Subcutaneous abdominal adipose tissue (tissue), 5 donors: Measurements from ENCODE around the gene ARMC12.

Experiments
- H3K27ac ChIP-seq: one replicate; pipeline ENCODE4 v1.7.0; 2013; ENCODE audit warnings: low read depth, mild to moderate bottlenecking, inconsistent platforms, low read length, moderate library complexity
- H3K27me3 ChIP-seq, 5 donors: one replicate each; pipeline ENCODE4 v1.7.0; 2013; ENCODE audit warnings: low read length in 5 of 5, inconsistent platforms in 1 of 5; ENCODE audit not compliant: control insufficient read depth in 5 of 5, insufficient read depth in 4 of 5
- H3K36me3 ChIP-seq, 5 donors: one replicate each; pipeline ENCODE4 v1.7.0; 2013; ENCODE audit warnings: low read length in 5 of 5; ENCODE audit not compliant: control insufficient read depth in 5 of 5, insufficient read depth in 5 of 5
- H3K4me1 ChIP-seq, 5 donors: one replicate each; pipeline ENCODE4 v1.7.0; 2013; ENCODE audit warnings: low read length in 5 of 5, mild to moderate bottlenecking in 3 of 5, moderate library complexity in 1 of 5; ENCODE audit not compliant: control insufficient read depth in 5 of 5, insufficient read depth in 5 of 5
- H3K4me3 ChIP-seq, 5 donors: one replicate each; pipeline ENCODE4 v1.7.0; 2013; ENCODE audit warnings: low read length in 5 of 5, low read depth in 1 of 5
- H3K9ac ChIP-seq, 5 donors: one replicate each; pipeline ENCODE4 v1.7.0; 2013; ENCODE audit warnings: low read length in 5 of 5, mild to moderate bottlenecking in 4 of 5, moderate library complexity in 3 of 5
- H3K9me3 ChIP-seq, 5 donors: one replicate each; pipeline ENCODE4 v1.7.0; 2013; ENCODE audit warnings: low read length in 5 of 5; ENCODE audit not compliant: control insufficient read depth in 5 of 5
- donor health status: healthy.
- donor health status: healthy.
- donor health status: healthy.
- donor health status: healthy.
- donor health status: healthy.

ARMC12 gene

GRCh38 chr6:35703554-35703953, 33.3 kb upstream of the ARMC12 start:
- Histone ChIP-seq H3K27ac (no peak overlapping the region), H3K9ac (no peak overlapping the region), H3K4me3 (no peak overlapping the region), H3K36me3 (no peaks in the 10 kb centered on the region), H3K27me3 (no peaks in the 10 kb centered on the region), H3K4me1 (peaks cover 0 to 3% (median 0%) of the 10 kb centered on the region in 5 donors), H3K9me3 (peaks cover 0 to 4% (median 4%) of the 10 kb centered on the region in 5 donors)

DNA sequence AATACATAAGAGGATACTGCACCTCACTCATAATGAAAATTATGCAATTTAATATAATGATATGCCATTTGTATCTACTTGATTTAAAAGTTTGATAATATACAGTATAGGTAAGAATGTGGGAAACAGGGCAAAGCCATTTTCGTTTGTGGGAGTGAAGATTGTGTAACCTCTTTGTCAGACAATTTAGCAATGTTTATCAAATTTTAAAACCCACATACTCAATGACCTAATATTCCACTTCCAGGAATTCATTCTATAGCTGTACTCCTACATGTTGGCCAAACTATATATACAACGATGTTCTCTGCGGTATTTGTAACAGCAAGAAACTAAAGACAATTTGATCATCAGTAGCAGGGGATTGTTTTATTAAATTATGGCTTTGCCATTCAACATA, 30.4 kb upstream of the ARMC12 start:
- H3K4me1 ChIP-seq: no peaks in the 10 kb centered on the region
- no peak overlapping the region for H3K27ac ChIP-seq
- no peak overlapping the region for H3K4me3 ChIP-seq
- no peak overlapping the region for H3K9ac ChIP-seq
- H3K9me3 ChIP-seq: peaks cover 0 to 4% (median 4%) of the 10 kb centered on the region in 5 donors
- no peaks in the 10 kb centered on the region for H3K27me3 ChIP-seq
- H3K36me3 ChIP-seq: no peaks in the 10 kb centered on the region

DNA sequence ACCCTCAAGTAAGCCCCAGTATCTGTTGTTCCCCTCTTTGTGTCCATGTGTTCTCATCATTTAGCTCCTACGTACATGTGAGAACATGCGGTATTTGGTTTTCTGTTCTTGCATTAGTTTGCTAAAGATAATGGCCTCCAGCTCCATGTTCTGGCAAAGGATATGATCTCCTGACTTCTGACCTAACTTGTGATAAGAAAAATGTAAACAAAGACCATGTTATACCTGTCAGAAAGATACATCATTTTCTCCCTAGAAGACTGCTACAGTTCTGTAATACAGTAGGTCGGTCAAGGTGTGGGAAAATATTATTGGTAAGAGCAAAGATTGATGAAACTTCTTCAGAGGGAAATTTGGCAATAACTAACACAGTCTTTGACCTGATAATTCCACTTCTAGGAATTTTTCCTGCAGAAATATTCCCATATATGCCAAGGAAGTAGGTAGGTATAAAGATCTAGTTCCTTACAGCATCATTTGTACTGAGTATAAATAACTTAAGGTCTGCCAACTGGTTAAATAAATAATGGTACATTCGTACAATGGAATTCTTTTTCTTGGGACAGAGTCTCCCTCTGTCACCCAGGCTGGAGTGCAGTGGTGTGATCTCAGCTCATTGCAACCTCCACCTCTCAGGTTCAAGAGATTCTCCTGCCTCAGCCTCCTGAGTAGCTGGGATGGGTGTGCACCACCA, 29.0 kb upstream of the ARMC12 start:
- Histone ChIP-seq H3K4me1 (no peaks in the 10 kb centered on the region), H3K36me3 (no peaks in the 10 kb centered on the region), H3K27me3 (no peaks in the 10 kb centered on the region), H3K4me3 (no peak overlapping the region), H3K9ac (no peak overlapping the region), H3K27ac (no peak overlapping the region), H3K9me3 (peaks cover 0 to 4% (median 4%) of the 10 kb centered on the region in 5 donors)

DNA sequence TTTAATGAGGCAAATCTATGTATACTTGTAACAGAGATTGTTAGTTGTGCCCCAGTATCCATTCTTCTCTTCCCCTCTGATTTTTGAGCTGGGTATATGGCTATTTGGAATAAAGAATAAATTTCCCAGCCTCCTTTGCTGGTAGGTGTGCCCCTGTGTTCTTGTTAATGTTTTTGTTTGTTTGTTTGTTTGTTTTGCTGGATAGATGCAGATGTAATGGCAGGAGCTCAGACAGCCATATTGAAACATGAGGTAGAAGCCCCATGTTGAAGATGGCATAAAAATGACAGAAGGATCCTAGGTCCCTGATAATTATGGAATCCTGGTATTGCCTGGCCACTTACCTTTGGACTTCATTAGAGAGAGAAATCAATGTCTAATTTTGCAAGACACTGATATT, 28.2 kb upstream of the ARMC12 start:
- Histone ChIP-seq H3K36me3 (no peaks in the 10 kb centered on the region), H3K9me3 (peaks cover 0 to 3% (median 2%) of the 10 kb centered on the region in 5 donors), H3K4me3 (no peak overlapping the region), H3K9ac (no peak overlapping the region), H3K27me3 (no peaks in the 10 kb centered on the region), H3K27ac (no peak overlapping the region), H3K4me1 (no peaks in the 10 kb centered on the region)

DNA sequence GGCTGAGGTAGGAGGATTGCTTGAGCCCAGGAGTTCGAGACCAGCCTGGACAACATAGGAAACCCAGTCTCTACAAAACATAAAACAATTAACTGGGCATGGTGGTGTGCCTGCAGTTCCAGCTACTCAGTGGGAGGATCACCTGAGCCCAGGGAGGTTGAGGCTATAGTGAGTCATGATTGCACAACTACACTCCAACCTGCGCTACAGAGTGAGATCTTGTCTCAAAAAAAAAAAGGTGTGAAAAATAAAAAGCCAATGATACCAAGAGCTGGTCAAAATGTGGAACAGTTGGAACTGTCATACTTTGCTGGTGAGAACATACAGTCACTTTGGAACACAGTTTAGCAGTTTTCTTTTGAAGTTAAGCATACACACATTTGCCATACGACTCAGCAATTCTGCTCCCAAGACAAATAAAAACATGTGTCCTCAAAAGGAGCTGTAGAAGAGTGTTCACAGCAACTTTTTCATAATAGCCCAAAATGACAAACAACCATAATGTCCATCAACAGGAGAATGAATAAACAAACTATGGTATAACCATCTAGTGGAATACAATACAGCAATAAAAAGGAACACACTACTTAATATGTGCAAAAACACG, 26.5 kb upstream of the ARMC12 start:
- H3K4me3 ChIP-seq: no peak overlapping the region
- H3K27me3 ChIP-seq: no peaks in the 10 kb centered on the region

GRCh38 chr6:35711731-35712130, 25.1 kb upstream of the ARMC12 start:
- H3K36me3 ChIP-seq: no peaks in the 10 kb centered on the region
- no peaks in the 10 kb centered on the region for H3K27me3 ChIP-seq
- H3K4me1 ChIP-seq: peaks cover 0 to 2% (median 0%) of the 10 kb centered on the region in 5 donors
- H3K9me3 ChIP-seq: no peaks in the 10 kb centered on the region
- no peak overlapping the region for H3K27ac ChIP-seq
- H3K4me3 ChIP-seq: no peak overlapping the region
- H3K9ac ChIP-seq: no peak overlapping the region

More for the DNA sequence above, 26.5 kb upstream of the ARMC12 start:
- Histone ChIP-seq H3K36me3 (no peaks in the 10 kb centered on the region), H3K9ac (no peak overlapping the region), H3K27ac (no peak overlapping the region), H3K9me3 (no peaks in the 10 kb centered on the region), H3K4me1 (no peaks in the 10 kb centered on the region)

DNA sequence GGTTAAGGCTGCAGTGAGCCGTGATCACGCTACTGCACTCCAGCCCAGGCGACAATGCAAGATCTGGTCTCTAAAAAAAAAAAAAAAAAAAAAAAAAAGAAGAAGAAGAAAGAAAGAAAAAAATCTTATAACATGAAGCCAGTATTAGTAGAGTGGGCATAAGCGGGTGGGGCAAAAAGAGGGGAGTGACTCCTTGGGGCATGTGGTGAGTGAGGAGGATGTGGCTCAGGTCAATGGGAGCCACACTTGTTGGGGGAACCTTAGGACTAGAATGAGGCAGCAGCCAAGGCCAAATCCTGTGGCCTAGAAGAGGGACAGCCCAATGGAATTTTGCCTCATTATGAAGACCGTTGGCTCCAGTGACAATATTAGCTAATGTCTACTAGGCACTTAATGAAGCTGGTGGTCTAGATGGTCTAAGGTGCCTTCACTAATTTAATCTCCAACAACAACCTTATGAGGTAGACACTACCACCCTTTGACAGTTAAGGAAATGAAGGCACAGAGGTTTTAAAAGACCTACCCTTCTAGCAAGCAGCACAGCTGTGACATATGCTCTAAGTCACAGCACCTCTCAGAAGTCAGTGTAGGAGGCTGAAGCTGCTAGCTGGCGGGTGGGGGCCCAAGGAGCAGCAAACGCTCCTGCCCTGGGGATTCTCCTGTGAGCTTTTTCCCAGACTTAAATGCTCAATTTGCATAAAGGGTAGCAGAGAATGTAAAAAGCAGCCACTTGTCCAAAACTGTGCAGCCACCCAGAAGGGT, 23.6 kb upstream of the ARMC12 start:
- Histone ChIP-seq H3K27me3 (no peaks in the 10 kb centered on the region), H3K4me1 (peaks cover 2 to 17% (median 5%) of the 10 kb centered on the region in 5 donors), H3K27ac (no peak overlapping the region), H3K36me3 (no peaks in the 10 kb centered on the region), H3K4me3 (no peak overlapping the region), H3K9ac (no peak overlapping the region), H3K9me3 (no peaks in the 10 kb centered on the region)

DNA sequence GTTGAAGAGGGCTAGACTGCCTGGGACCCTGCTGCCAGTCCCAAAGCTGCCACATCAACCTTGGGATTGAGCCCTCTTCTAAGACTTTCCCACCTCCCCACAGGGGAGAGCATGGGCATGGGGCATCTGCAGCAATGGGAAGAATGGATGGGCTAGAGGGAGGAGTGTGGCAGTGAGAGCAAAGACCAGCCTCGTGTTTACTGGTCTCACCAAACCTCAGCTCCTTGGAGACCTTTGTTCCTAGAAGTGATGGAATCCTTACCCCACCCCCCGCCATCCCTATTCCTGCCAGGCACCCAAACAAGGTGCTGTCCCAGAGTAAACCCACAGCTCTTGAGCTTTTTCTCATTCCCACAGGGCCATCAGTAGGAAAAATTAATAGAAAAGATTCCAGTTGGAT, 20.0 kb upstream of the ARMC12 start:
- peaks cover 10 to 52% (median 20%) of the 10 kb centered on the region in 5 donors for H3K4me1 ChIP-seq

GRCh38 chr6:35717449-35718374, 19.1 kb upstream of the ARMC12 start:
- no peak overlapping the region for H3K4me3 ChIP-seq
- no peak overlapping the region for H3K27ac ChIP-seq
- no peaks in the 10 kb centered on the region for H3K36me3 ChIP-seq
- no peaks in the 10 kb centered on the region for H3K9me3 ChIP-seq
- H3K4me1 ChIP-seq: peaks cover 14 to 62% (median 28%) of the 10 kb centered on the region in 5 donors
- no peaks in the 10 kb centered on the region for H3K27me3 ChIP-seq
- H3K9ac ChIP-seq: no peak overlapping the region

More for the DNA sequence above, 20.0 kb upstream of the ARMC12 start:
- Histone ChIP-seq H3K36me3 (no peaks in the 10 kb centered on the region), H3K27me3 (no peaks in the 10 kb centered on the region), H3K9me3 (no peaks in the 10 kb centered on the region), H3K4me3 (no peak overlapping the region), H3K9ac (no peak overlapping the region), H3K27ac (no peak overlapping the region)
